ENCODE data around the gene CHAF1B. TPM values are rescaled to one million over a fixed set of nuclear protein-coding genes. Genes with fewer than 3 reads are reported as not detected.
A peak's percentile ranks its signal among the peaks of the same experiment; 100 is the strongest.

The CHAF1B gene
- total RNA-seq, 2 experiments from 2014 or later = 27.4 to 28.1 TPM

DNA sequence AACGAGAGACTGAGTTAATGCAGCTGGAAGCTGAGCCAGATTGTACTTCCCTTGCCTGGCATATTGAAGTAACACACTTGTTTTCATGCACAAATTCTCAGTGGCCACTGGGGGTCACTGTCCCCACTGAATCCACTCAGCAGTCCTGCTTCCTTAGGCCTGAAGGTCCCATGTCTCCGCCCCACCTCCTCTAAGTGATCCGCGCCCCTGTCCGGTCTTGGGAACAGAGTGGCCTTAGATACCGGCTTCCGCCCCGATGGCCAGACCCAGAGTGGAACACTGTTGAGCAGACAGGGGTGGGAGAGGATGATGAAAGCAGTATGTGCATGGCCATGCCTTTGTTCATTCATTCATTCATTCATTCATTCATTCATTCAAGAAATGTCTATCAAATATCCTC is 34.8 kb downstream of the CHAF1B start:
- no peak overlapping the region for H3K4me3 Mint-ChIP-seq
- ATAC-seq (peak; percentile 63), DNase-seq (peak; percentile 60)
- H3K4me1 Mint-ChIP-seq (ENCODE audit: low read depth) = peaks cover 10% of the 10 kb centered on the region
- peaks cover 26% of the 10 kb centered on the region for H3K36me3 Mint-ChIP-seq (ENCODE audit: low read depth)
- POLR2A ChIA-PET = no interaction called here
- H3K9me3 Mint-ChIP-seq (ENCODE audit: insufficient read depth) = no peaks in the 10 kb centered on the region
- no peak overlapping the region for H3K27ac Mint-ChIP-seq
- CTCF ChIA-PET = interaction anchor here (0.6 to 1.0 kb wide), 2 partner anchors 9 to 1537 kb away, joined by 3 to 8 read pairs; no protein-coding TSS in a partner anchor
- no peaks in the 10 kb centered on the region for H3K27me3 Mint-ChIP-seq (ENCODE audit: low read depth)

- peaks cover 10% of the 10 kb centered on the region for H3K4me1 Mint-ChIP-seq (ENCODE audit: low read depth)
- H3K27ac Mint-ChIP-seq = no peak overlapping the region
- H3K4me3 Mint-ChIP-seq = no peak overlapping the region
- no peak for ATAC-seq
- no peak for DNase-seq
- peaks cover 22% of the 10 kb centered on the region for H3K36me3 Mint-ChIP-seq (ENCODE audit: low read depth)
- no peaks in the 10 kb centered on the region for H3K9me3 Mint-ChIP-seq (ENCODE audit: insufficient read depth)
- ChIA-PET POLR2A (no interaction called here), CTCF (no interaction called here)
- no peaks in the 10 kb centered on the region for H3K27me3 Mint-ChIP-seq (ENCODE audit: low read depth)
These were observed 35.6 kb downstream of the CHAF1B start for GRCh38 chr21:36420571-36421339.

GRCh38 chr21:36422279-36423098 is 37.3 kb downstream of the CHAF1B start:
- CTCF ChIA-PET = interaction anchor here (1.0 to 1.3 kb wide), 2 partner anchors 80 to 247 kb away, joined by 3 read pairs; no protein-coding TSS in a partner anchor
- no peaks in the 10 kb centered on the region for H3K27me3 Mint-ChIP-seq (ENCODE audit: low read depth)
- no peaks in the 10 kb centered on the region for H3K9me3 Mint-ChIP-seq (ENCODE audit: insufficient read depth)
- ATAC-seq (peak; percentile 23), DNase-seq (peak; percentile 52)
- no peak overlapping the region for H3K4me3 Mint-ChIP-seq
- peaks cover 10% of the 10 kb centered on the region for H3K4me1 Mint-ChIP-seq (ENCODE audit: low read depth)
- POLR2A ChIA-PET = no interaction called here
- H3K36me3 Mint-ChIP-seq (ENCODE audit: low read depth) = peaks cover 14% of the 10 kb centered on the region
- H3K27ac Mint-ChIP-seq = no peak overlapping the region

DNA sequence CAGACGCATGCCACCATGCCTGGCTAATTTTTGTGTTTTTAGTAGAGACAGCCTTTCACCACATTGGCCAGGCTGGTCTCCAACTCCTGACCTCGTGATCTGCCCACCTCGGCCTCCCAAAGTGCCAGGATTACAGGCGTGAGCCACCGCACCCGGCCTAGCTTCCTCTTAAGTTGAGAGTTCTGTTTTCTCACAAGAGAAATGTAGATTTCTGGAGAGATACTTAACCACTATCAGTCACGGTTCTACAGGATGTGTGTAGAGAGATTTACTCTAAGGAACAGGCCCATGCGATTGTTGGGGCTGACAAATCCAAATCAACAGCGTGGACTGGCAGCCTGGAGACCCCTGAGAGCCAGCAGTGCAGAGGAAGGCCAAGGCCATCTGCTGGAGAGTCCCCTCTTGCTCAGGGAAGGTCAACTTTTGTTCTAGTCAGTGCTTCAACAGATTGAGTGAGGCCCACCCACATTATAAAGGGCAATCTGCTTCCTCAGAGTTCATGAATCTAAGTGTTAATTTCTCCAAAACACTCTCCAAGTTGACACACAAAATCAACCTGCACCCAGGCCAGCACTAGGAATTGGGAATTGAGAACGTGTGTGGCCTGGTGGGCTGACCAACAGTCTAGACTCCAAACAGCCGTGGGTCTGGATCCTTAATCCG is 38.7 kb downstream of the CHAF1B start:
- no peaks in the 10 kb centered on the region for H3K9me3 Mint-ChIP-seq (ENCODE audit: insufficient read depth)
- CTCF ChIA-PET = no interaction called here
- peak overlapping the region; percentile 5 for H3K27ac Mint-ChIP-seq

DNA sequence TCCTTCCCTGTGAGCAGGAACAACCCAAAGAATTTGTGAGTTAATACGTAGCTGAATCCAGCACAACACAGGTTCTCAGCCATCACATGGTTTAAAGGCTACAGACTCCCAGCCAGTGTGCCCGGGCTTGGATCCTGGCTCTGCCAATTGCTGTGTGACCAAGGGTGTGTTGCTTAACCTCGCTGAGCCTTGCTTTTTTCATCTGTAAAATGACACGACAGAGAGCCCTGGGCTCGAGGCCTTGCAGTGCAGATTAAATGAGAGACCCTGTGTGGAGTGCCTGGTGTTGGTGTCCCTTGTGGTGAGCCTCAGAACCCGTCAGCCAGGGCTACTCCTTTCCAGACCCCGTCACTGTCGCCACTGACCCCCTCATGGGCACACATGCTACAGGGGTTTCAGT is 39.4 kb downstream of the CHAF1B start:
- DNase-seq = no peak
- no peak for ATAC-seq
- H3K36me3 Mint-ChIP-seq (ENCODE audit: low read depth) = peaks cover 5% of the 10 kb centered on the region
- no peaks in the 10 kb centered on the region for H3K9me3 Mint-ChIP-seq (ENCODE audit: insufficient read depth)
- ChIA-PET POLR2A (no interaction called here), CTCF (no interaction called here)
- peaks cover 18% of the 10 kb centered on the region for H3K4me1 Mint-ChIP-seq (ENCODE audit: low read depth)
- no peaks in the 10 kb centered on the region for H3K27me3 Mint-ChIP-seq (ENCODE audit: low read depth)
- no peak overlapping the region for H3K4me3 Mint-ChIP-seq
- H3K27ac Mint-ChIP-seq = no peak overlapping the region

More for the DNA sequence above, 38.7 kb downstream of the CHAF1B start:
- no peak for DNase-seq
- H3K4me3 Mint-ChIP-seq = no peak overlapping the region
- no peaks in the 10 kb centered on the region for H3K27me3 Mint-ChIP-seq (ENCODE audit: low read depth)
- peaks cover 12% of the 10 kb centered on the region for H3K4me1 Mint-ChIP-seq (ENCODE audit: low read depth)
- no peak for ATAC-seq
- POLR2A ChIA-PET = no interaction called here
- peaks cover 8% of the 10 kb centered on the region for H3K36me3 Mint-ChIP-seq (ENCODE audit: low read depth)

GRCh38 chr21:36425286-36425685 is 40.1 kb downstream of the CHAF1B start:
- no peaks in the 10 kb centered on the region for H3K9me3 Mint-ChIP-seq (ENCODE audit: insufficient read depth)
- ChIA-PET POLR2A (interaction anchor here (0.6 kb wide), 1 partner anchor 127 kb away, joined by 3 read pairs; no protein-coding TSS in a partner anchor), CTCF (no interaction called here)
- no peaks in the 10 kb centered on the region for H3K27me3 Mint-ChIP-seq (ENCODE audit: low read depth)
- no peak overlapping the region for H3K27ac Mint-ChIP-seq
- H3K36me3 Mint-ChIP-seq (ENCODE audit: low read depth) = peaks cover 6% of the 10 kb centered on the region
- no peak overlapping the region for H3K4me3 Mint-ChIP-seq
- peaks cover 25% of the 10 kb centered on the region for H3K4me1 Mint-ChIP-seq (ENCODE audit: low read depth)
- no peak for DNase-seq
- no peak for ATAC-seq

- H3K27ac Mint-ChIP-seq = no peak overlapping the region
- H3K36me3 Mint-ChIP-seq (ENCODE audit: low read depth) = peaks cover 4% of the 10 kb centered on the region
- DNase-seq (no peak), ATAC-seq (no peak)
- no peaks in the 10 kb centered on the region for H3K9me3 Mint-ChIP-seq (ENCODE audit: insufficient read depth)
- ChIA-PET POLR2A (interaction anchor here (0.6 kb wide), 1 partner anchor 80 kb away, joined by 3 read pairs; no protein-coding TSS in a partner anchor), CTCF (no interaction called here)
- no peak overlapping the region for H3K4me3 Mint-ChIP-seq
- H3K4me1 Mint-ChIP-seq (ENCODE audit: low read depth) = peaks cover 31% of the 10 kb centered on the region
- H3K27me3 Mint-ChIP-seq (ENCODE audit: low read depth) = peaks cover 6% of the 10 kb centered on the region
These were observed 42.3 kb downstream of the CHAF1B start for GRCh38 chr21:36427502-36427901.

GRCh38 chr21:36428761-36429432 is 43.7 kb downstream of the CHAF1B start:
- peaks cover 21% of the 10 kb centered on the region for H3K4me1 Mint-ChIP-seq (ENCODE audit: low read depth)
- ChIA-PET POLR2A (interaction anchor here (1.1 kb wide), 2 partner anchors 10 to 109 kb away, joined by 3 read pairs; partner anchors contain the start of gene MORC3), CTCF (interaction anchor here (2.1 kb wide), 1 partner anchor 9 kb away, joined by 8 read pairs; no protein-coding TSS in a partner anchor)
- peaks cover 2% of the 10 kb centered on the region for H3K36me3 Mint-ChIP-seq (ENCODE audit: low read depth)
- H3K9me3 Mint-ChIP-seq (ENCODE audit: insufficient read depth) = no peaks in the 10 kb centered on the region
- DNase-seq (no peak), ATAC-seq (no peak)
- H3K4me3 Mint-ChIP-seq = no peak overlapping the region
- H3K27ac Mint-ChIP-seq = peak overlapping the region; percentile 0
- peaks cover 6% of the 10 kb centered on the region for H3K27me3 Mint-ChIP-seq (ENCODE audit: low read depth)

GRCh38 chr21:36429947-36430546 is 44.9 kb downstream of the CHAF1B start:
- ATAC-seq (peak; percentile 94), DNase-seq (peak; percentile 80)
- Mint-ChIP-seq H3K27ac (peak overlapping the region; percentile 80), H3K4me3 (peak overlapping the region; percentile 55), H3K9me3 (ENCODE audit: insufficient read depth) (no peaks in the 10 kb centered on the region), H3K4me1 (ENCODE audit: low read depth) (peaks cover 20% of the 10 kb centered on the region), H3K27me3 (ENCODE audit: low read depth) (peaks cover 6% of the 10 kb centered on the region), H3K36me3 (ENCODE audit: low read depth) (peaks cover 2% of the 10 kb centered on the region)
- ChIA-PET POLR2A (interaction anchor here (1.1 kb wide), 2 partner anchors 9 to 110 kb away, joined by 3 read pairs; partner anchors contain the start of gene MORC3), CTCF (interaction anchor here (0.8 to 2.1 kb wide), 4 partner anchors 10 to 279 kb away, joined by 3 to 8 read pairs (median 3); no protein-coding TSS in a partner anchor)

GRCh38 chr21:36430841-36431240 is 45.6 kb downstream of the CHAF1B start:
- H3K36me3 Mint-ChIP-seq (ENCODE audit: low read depth) = peaks cover 2% of the 10 kb centered on the region

GRCh38 chr21:36431252-36431651 is 46.1 kb downstream of the CHAF1B start:
- no peak overlapping the region for H3K27ac Mint-ChIP-seq
- H3K9me3 Mint-ChIP-seq (ENCODE audit: insufficient read depth) = no peaks in the 10 kb centered on the region
- ATAC-seq (no peak), DNase-seq (no peak)
- no peak overlapping the region for H3K4me3 Mint-ChIP-seq
- CTCF ChIA-PET = no interaction called here
- H3K36me3 Mint-ChIP-seq (ENCODE audit: low read depth) = peaks cover 2% of the 10 kb centered on the region
- H3K4me1 Mint-ChIP-seq (ENCODE audit: low read depth) = peaks cover 20% of the 10 kb centered on the region
- peaks cover 6% of the 10 kb centered on the region for H3K27me3 Mint-ChIP-seq (ENCODE audit: low read depth)
- POLR2A ChIA-PET = no interaction called here

More at GRCh38 chr21:36430841-36431240, 45.6 kb downstream of the CHAF1B start:
- H3K4me3 Mint-ChIP-seq = peak overlapping the region; percentile 55
- no peak overlapping the region for H3K27ac Mint-ChIP-seq
- no peaks in the 10 kb centered on the region for H3K9me3 Mint-ChIP-seq (ENCODE audit: insufficient read depth)
- ATAC-seq = no peak
- CTCF ChIA-PET = no interaction called here
- no peak for DNase-seq
- peaks cover 20% of the 10 kb centered on the region for H3K4me1 Mint-ChIP-seq (ENCODE audit: low read depth)
- peaks cover 6% of the 10 kb centered on the region for H3K27me3 Mint-ChIP-seq (ENCODE audit: low read depth)
- POLR2A ChIA-PET = no interaction called here
